Measurements from ENCODE around the gene SFRP5.

- TF ChIP-seq CTCF (IDR thresholded peaks at IDR 0.05; ENCODE audit: low read depth, low read length, missing input control) = no peak
- TF ChIP-seq REST (IDR thresholded peaks at IDR 0.05) = no peak
- no peak for TF ChIP-seq FOXA1 (IDR thresholded peaks at IDR 0.05)
- TF ChIP-seq RAD21 (IDR thresholded peaks at IDR 0.05) = no peak
- no peak for TF ChIP-seq ZBTB33 (IDR thresholded peaks at IDR 0.05)
- no peak for TF ChIP-seq MAX (IDR thresholded peaks at IDR 0.05)
- no peak for TF ChIP-seq SP1 (IDR thresholded peaks at IDR 0.05)
- TF ChIP-seq YY1 (IDR thresholded peaks at IDR 0.05) = no peak
- TF ChIP-seq HNF4A (conservative IDR thresholded peaks at IDR 0.05) = no peak
- no peak for TF ChIP-seq EGR1 (IDR thresholded peaks at IDR 0.05; ENCODE audit: low read depth in 2 of 2)
- TF ChIP-seq NR2F2 (IDR thresholded peaks at IDR 0.05) = no peak
Observed at GRCh38 chr10:97738616-97739015, 33.2 kb downstream of the SFRP5 start.
